Skeletal muscle tissue (tissue), 4 donors: ENCODE measurements around the gene MYCBPAP. TPM values are rescaled to one million over a fixed set of nuclear protein-coding genes. Genes with fewer than 3 reads are reported as not detected.
A peak's percentile ranks its signal among the peaks of the same experiment; 100 is the strongest.

ENCODE experiments used
- H3K27ac ChIP-seq: one replicate; pipeline ENCODE4 v1.7.0; 2013; ENCODE audit warnings: mild to moderate bottlenecking, low read depth, low read length, inconsistent platforms
- H3K27me3 ChIP-seq, 3 donors: one replicate each; pipeline ENCODE4 v1.7.0; 2013; ENCODE audit warnings: low read length in 3 of 3; ENCODE audit not compliant: control insufficient read depth in 3 of 3, insufficient read depth in 3 of 3
- H3K36me3 ChIP-seq, 3 donors: one replicate each; pipeline ENCODE4 v1.7.0; 2013; ENCODE audit warnings: low read length in 3 of 3; ENCODE audit not compliant: control insufficient read depth in 3 of 3, insufficient read depth in 3 of 3
- H3K4me1 ChIP-seq, 3 donors: one replicate each; pipeline ENCODE4 v1.7.0; 2013; ENCODE audit warnings: low read length in 3 of 3, mild to moderate bottlenecking in 3 of 3; ENCODE audit not compliant: control insufficient read depth in 3 of 3, insufficient read depth in 3 of 3
- H3K4me3 ChIP-seq, 3 donors: one replicate each; pipeline ENCODE4 v1.7.0; 2013; ENCODE audit warnings: low read length in 3 of 3
- H3K9ac ChIP-seq, 3 donors: one replicate each; pipeline ENCODE4 v1.7.0; 2013; ENCODE audit warnings: low read length in 3 of 3, mild to moderate bottlenecking in 3 of 3, moderate library complexity in 2 of 3, low read depth in 1 of 3
- H3K9me3 ChIP-seq, 3 donors: one replicate each; pipeline ENCODE4 v1.7.0; 2013; ENCODE audit warnings: low read length in 3 of 3; ENCODE audit not compliant: control insufficient read depth in 3 of 3
- total RNA-seq: library from RNA; depleted of rRNA; stranded (reverse); fragments of >200 nt; gene quantifications from one replicate; pipeline ENCODE4 v1.2.3, GENCODE V29; 2014
- donor health status: Osteomylitis.

MYCBPAP gene
- total RNA-seq, 1 donor from 2014 or later, result under 0.01 TPM

GRCh38 chr17:50465635-50466034, 42.6 kb upstream of the MYCBPAP start:
- Histone ChIP-seq H3K9ac (no peak overlapping the region), H3K36me3 (peaks cover 0 to 23% (median 13%) of the 10 kb centered on the region in 3 donors), H3K9me3 (no peaks in the 10 kb centered on the region), H3K4me1 (peaks cover 26 to 41% (median 27%) of the 10 kb centered on the region in 3 donors), H3K27me3 (peaks cover 0 to 9% (median 4%) of the 10 kb centered on the region in 3 donors), H3K27ac (no peak overlapping the region), H3K4me3 (no peak overlapping the region)

GRCh38 chr17:50466371-50467113, 41.7 kb upstream of the MYCBPAP start:
- peaks cover 0 to 9% (median 4%) of the 10 kb centered on the region in 3 donors for H3K27me3 ChIP-seq
- no peak overlapping the region for H3K4me3 ChIP-seq
- peaks cover 35 to 50% (median 36%) of the 10 kb centered on the region in 3 donors for H3K4me1 ChIP-seq
- no peak overlapping the region for H3K9ac ChIP-seq
- peaks cover 0 to 19% (median 13%) of the 10 kb centered on the region in 3 donors for H3K36me3 ChIP-seq
- H3K27ac ChIP-seq, result no peak overlapping the region
- no peaks in the 10 kb centered on the region for H3K9me3 ChIP-seq

GRCh38 chr17:50467114-50467854, 41.0 kb upstream of the MYCBPAP start:
- Histone ChIP-seq H3K9me3 (no peaks in the 10 kb centered on the region), H3K4me1 (peaks cover 43 to 58% (median 44%) of the 10 kb centered on the region in 3 donors), H3K36me3 (peaks cover 0 to 12% (median 10%) of the 10 kb centered on the region in 3 donors), H3K9ac (no peak overlapping the region), H3K27me3 (peaks cover 0 to 9% (median 4%) of the 10 kb centered on the region in 3 donors), H3K27ac (no peak overlapping the region), H3K4me3 (no peak overlapping the region)

- H3K9ac ChIP-seq, result peak overlapping the region in 1 of 3 donors; percentile 69
- no peaks in the 10 kb centered on the region for H3K9me3 ChIP-seq
- H3K4me3 ChIP-seq, result peak overlapping the region; percentile 7 to 70 (median 64)
- H3K27ac ChIP-seq, result no peak overlapping the region
- peaks cover 0 to 6% (median 6%) of the 10 kb centered on the region in 3 donors for H3K36me3 ChIP-seq
- H3K27me3 ChIP-seq, result peaks cover 0 to 9% (median 4%) of the 10 kb centered on the region in 3 donors
- H3K4me1 ChIP-seq, result peaks cover 47 to 62% (median 48%) of the 10 kb centered on the region in 3 donors
These were observed 40.4 kb upstream of the MYCBPAP start for GRCh38 chr17:50467855-50468303.

- peaks cover 47 to 65% (median 48%) of the 10 kb centered on the region in 3 donors for H3K4me1 ChIP-seq
- peak within 1 kb of the TSS; percentile 35 to 70 (median 64) for H3K4me3 ChIP-seq
- H3K36me3 ChIP-seq, result peaks cover 0 to 2% (median 2%) of the 10 kb centered on the region in 3 donors
- peak within 1 kb of the TSS; percentile 29 for H3K27ac ChIP-seq
- no peaks in the 10 kb centered on the region for H3K9me3 ChIP-seq
- H3K27me3 ChIP-seq, result peaks cover 0 to 9% (median 4%) of the 10 kb centered on the region in 3 donors
- H3K9ac ChIP-seq, result peak within 1 kb of the TSS; percentile 33 to 69 (median 38)
These were observed 39.7 kb upstream of the MYCBPAP start, which contains the start of gene CHAD for GRCh38 chr17:50468304-50469207. CHAD (minus strand) TSS chr17:50468880; CDS start chr17:50468813, 67 bp downstream.

GRCh38 chr17:50469208-50469605, 39.0 kb upstream of the MYCBPAP start:
- Histone ChIP-seq H3K4me1 (peaks cover 47 to 65% (median 48%) of the 10 kb centered on the region in 3 donors), H3K4me3 (peak overlapping the region in 2 of 3 donors; percentile 64 to 70), H3K36me3 (peaks cover 5 to 7% (median 6%) of the 10 kb centered on the region in 3 donors), H3K9ac (peak overlapping the region in 2 of 3 donors; percentile 38 to 69), H3K27me3 (peaks cover 0 to 9% (median 4%) of the 10 kb centered on the region in 3 donors), H3K9me3 (no peaks in the 10 kb centered on the region), H3K27ac (no peak overlapping the region)

GRCh38 chr17:50469671-50470305, 38.5 kb upstream of the MYCBPAP start:
- Histone ChIP-seq H3K4me1 (peaks cover 47 to 65% (median 48%) of the 10 kb centered on the region in 3 donors), H3K36me3 (peaks cover 5 to 9% (median 7%) of the 10 kb centered on the region in 3 donors), H3K27ac (peak overlapping the region; percentile 29), H3K27me3 (peaks cover 0 to 9% (median 4%) of the 10 kb centered on the region in 3 donors), H3K4me3 (peak overlapping the region in 1 of 3 donors; percentile 64), H3K9ac (peak overlapping the region in 2 of 3 donors; percentile 10 to 69), H3K9me3 (no peaks in the 10 kb centered on the region)

- Histone ChIP-seq H3K27me3 (peaks cover 0 to 9% (median 4%) of the 10 kb centered on the region in 3 donors), H3K9ac (peak overlapping the region in 2 of 3 donors; percentile 10 to 69), H3K4me1 (peaks cover 47 to 65% (median 48%) of the 10 kb centered on the region in 3 donors), H3K9me3 (no peaks in the 10 kb centered on the region), H3K4me3 (no peak overlapping the region), H3K27ac (no peak overlapping the region), H3K36me3 (peaks cover 5 to 10% (median 7%) of the 10 kb centered on the region in 3 donors)
These were observed 37.8 kb upstream of the MYCBPAP start for GRCh38 chr17:50470426-50470825.
